ENCODE results near the gene CCS.

- TF ChIP-seq MEF2D (tag; conservative IDR thresholded peaks at IDR 0.05; ENCODE audit: low read depth) = no peak
- TF ChIP-seq, protein P1, sequence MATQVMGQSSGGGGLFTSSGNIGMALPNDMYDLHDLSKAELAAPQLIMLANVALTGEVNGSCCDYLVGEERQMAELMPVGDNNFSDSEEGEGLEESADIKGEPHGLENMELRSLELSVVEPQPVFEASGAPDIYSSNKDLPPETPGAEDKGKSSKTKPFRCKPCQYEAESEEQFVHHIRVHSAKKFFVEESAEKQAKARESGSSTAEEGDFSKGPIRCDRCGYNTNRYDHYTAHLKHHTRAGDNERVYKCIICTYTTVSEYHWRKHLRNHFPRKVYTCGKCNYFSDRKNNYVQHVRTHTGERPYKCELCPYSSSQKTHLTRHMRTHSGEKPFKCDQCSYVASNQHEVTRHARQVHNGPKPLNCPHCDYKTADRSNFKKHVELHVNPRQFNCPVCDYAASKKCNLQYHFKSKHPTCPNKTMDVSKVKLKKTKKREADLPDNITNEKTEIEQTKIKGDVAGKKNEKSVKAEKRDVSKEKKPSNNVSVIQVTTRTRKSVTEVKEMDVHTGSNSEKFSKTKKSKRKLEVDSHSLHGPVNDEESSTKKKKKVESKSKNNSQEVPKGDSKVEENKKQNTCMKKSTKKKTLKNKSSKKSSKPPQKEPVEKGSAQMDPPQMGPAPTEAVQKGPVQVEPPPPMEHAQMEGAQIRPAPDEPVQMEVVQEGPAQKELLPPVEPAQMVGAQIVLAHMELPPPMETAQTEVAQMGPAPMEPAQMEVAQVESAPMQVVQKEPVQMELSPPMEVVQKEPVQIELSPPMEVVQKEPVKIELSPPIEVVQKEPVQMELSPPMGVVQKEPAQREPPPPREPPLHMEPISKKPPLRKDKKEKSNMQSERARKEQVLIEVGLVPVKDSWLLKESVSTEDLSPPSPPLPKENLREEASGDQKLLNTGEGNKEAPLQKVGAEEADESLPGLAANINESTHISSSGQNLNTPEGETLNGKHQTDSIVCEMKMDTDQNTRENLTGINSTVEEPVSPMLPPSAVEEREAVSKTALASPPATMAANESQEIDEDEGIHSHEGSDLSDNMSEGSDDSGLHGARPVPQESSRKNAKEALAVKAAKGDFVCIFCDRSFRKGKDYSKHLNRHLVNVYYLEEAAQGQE (IDR thresholded peaks at IDR 0.05; ENCODE audit: borderline replicate concordance) = no peak
- TF ChIP-seq, protein P1 (CRISPR knock-in tag; IDR thresholded peaks at IDR 0.05; ENCODE audit: low read depth) = no peak
- no peak for TF ChIP-seq TBL1XR1 (IDR thresholded peaks at IDR 0.05; ENCODE audit: low read length in 2 of 2)
- no peak for TF ChIP-seq RUNX1 (IDR thresholded peaks at IDR 0.05; ENCODE audit: low read depth)
- no peak for TF ChIP-seq BRCA1 (IDR thresholded peaks at IDR 0.05)
- no peak for TF ChIP-seq BRCA1 (CRISPR knock-in tag; IDR thresholded peaks at IDR 0.05)
- TF ChIP-seq ARID2 (IDR thresholded peaks at IDR 0.05) = no peak
- TF ChIP-seq RFX5 (IDR thresholded peaks at IDR 0.05; ENCODE audit: low read depth, low read length) = no peak
Observed at GRCh38 chr11:66564538-66564937, 28.4 kb upstream of the CCS start.
